MM.1S (cell line): ENCODE results near the gene PPARGC1A.

Experiments used
- DNase-seq: peaks from one replicate; pipeline ENCODE4 v3.0.0-alpha.2; 2015
- H2AFZ ChIP-seq: fragments of 300-600 bp; sonication (generic); 2 replicates; pipeline ENCODE4 v1.6.0; 2016; ENCODE audit warnings: antibody characterized with exemption, low read length
- H3F3A ChIP-seq: fragments of 300-600 bp; sonication (generic); 2 replicates; pipeline ENCODE4 v1.6.1; 2016; ENCODE audit warnings: mild to moderate bottlenecking, antibody characterized with exemption, low read length, moderate library complexity, mixed read lengths; ENCODE audit not compliant: insufficient read depth
- H3K27ac ChIP-seq: fragments of 300-600 bp; sonication (generic); 2 replicates; pipeline ENCODE4 v1.5.1; 2016; ENCODE audit warnings: mild to moderate bottlenecking, low read length
- H3K27me3 ChIP-seq: fragments of 300-600 bp; sonication (generic); replicated peaks from 2 replicates; pipeline ENCODE4 v1.6.0; 2016; ENCODE audit warnings: low read length; ENCODE audit not compliant: insufficient read depth
- H3K36me3 ChIP-seq: fragments of 300-600 bp; sonication (generic); replicated peaks from 2 replicates; pipeline ENCODE4 v1.6.1; 2016; ENCODE audit warnings: mild to moderate bottlenecking, low read length, mixed read lengths; ENCODE audit not compliant: insufficient read depth
- H3K4me1 ChIP-seq: fragments of 300-600 bp; sonication (generic); 2 replicates; pipeline ENCODE4 v1.6.1; 2016; ENCODE audit warnings: low read length, mixed read lengths
- H3K4me2 ChIP-seq: fragments of 300-600 bp; sonication (generic); 2 replicates; pipeline ENCODE4 v1.6.0; 2016; ENCODE audit warnings: low read depth, low read length
- H3K4me3 ChIP-seq: fragments of 300-600 bp; sonication (generic); 2 replicates; pipeline ENCODE4 v1.5.1; 2016; ENCODE audit warnings: low read length, mixed read lengths
- H3K79me2 ChIP-seq: fragments of 300-600 bp; sonication (generic); 2 replicates; pipeline ENCODE4 v1.6.1; 2016; ENCODE audit warnings: mixed run types, low read length, mixed read lengths
- H3K9ac ChIP-seq: fragments of 300-600 bp; sonication (generic); 2 replicates; pipeline ENCODE4 v1.6.1; 2016; ENCODE audit warnings: low read length, mixed read lengths
- H3K9me2 ChIP-seq: fragments of 300-600 bp; sonication (generic); replicated peaks from 2 replicates; pipeline ENCODE4 v1.6.1; 2016; ENCODE audit warnings: mild to moderate bottlenecking, low read length, mixed read lengths; ENCODE audit not compliant: insufficient read depth
- H3K9me3 ChIP-seq: fragments of 300-600 bp; sonication (generic); replicated peaks from 2 replicates; pipeline ENCODE4 v1.6.1; 2016; ENCODE audit warnings: mild to moderate bottlenecking, low read length, mixed read lengths; ENCODE audit not compliant: insufficient read depth
- H4K20me1 ChIP-seq: fragments of 300-600 bp; sonication (generic); 2 replicates; pipeline ENCODE4 v1.6.1; 2016; ENCODE audit warnings: mild to moderate bottlenecking, low read length, moderate library complexity, mixed read lengths; ENCODE audit not compliant: insufficient read depth
- EZH2 ChIP-seq: fragments of 300-600 bp; sonication (generic); optimal IDR thresholded peaks from 2 replicates; pipeline ENCODE3; 2017; ENCODE audit warnings: low read depth, mild to moderate bottlenecking, antibody characterized with exemption, low read length, mixed read lengths
- EZH2phosphoT487 ChIP-seq: fragments of 300-600 bp; sonication (generic); IDR thresholded peaks from 2 replicates; pipeline ENCODE4 v1.6.1; 2018; ENCODE audit warnings: antibody characterized with exemption, low read length
- TF ChIP-seq, protein P1 (sequence below): fragments of 300-600 bp; sonication (generic); IDR thresholded peaks from 2 replicates; pipeline ENCODE4 v1.5.1; 2016; ENCODE audit warnings: antibody characterized with exemption, low read length, mixed read lengths

The PPARGC1A gene

DNA sequence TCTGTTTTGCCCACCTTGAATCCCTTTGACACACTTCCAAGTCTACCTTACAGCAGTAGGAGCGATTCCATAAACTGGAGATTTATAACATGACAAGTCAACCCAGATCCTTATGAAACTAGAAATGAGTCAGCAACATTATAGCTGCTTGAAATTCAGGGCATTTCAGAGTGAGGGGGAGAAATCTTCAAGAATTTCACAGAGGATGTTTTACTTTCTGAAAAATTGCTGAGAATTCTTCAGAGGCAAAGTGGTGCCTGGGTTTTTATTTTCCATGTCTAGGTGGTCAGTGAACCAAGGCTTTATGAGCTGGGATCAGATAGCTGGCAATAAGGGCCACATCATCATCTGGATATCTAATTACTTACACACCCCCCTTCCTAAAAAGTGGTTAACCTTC is 119.8 kb downstream of the PPARGC1A start:
- H3K36me3 ChIP-seq, result no peaks in the 10 kb centered on the region
- H3K4me2 ChIP-seq, result no peak overlapping the region
- TF ChIP-seq, protein P1, sequence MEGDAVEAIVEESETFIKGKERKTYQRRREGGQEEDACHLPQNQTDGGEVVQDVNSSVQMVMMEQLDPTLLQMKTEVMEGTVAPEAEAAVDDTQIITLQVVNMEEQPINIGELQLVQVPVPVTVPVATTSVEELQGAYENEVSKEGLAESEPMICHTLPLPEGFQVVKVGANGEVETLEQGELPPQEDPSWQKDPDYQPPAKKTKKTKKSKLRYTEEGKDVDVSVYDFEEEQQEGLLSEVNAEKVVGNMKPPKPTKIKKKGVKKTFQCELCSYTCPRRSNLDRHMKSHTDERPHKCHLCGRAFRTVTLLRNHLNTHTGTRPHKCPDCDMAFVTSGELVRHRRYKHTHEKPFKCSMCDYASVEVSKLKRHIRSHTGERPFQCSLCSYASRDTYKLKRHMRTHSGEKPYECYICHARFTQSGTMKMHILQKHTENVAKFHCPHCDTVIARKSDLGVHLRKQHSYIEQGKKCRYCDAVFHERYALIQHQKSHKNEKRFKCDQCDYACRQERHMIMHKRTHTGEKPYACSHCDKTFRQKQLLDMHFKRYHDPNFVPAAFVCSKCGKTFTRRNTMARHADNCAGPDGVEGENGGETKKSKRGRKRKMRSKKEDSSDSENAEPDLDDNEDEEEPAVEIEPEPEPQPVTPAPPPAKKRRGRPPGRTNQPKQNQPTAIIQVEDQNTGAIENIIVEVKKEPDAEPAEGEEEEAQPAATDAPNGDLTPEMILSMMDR, result no peak
- TF ChIP-seq EZH2phosphoT487, result no peak
- TF ChIP-seq EZH2, result no peak
- no peaks in the 10 kb centered on the region for H3K9me2 ChIP-seq
- H3K9me3 ChIP-seq, result no peaks in the 10 kb centered on the region
- H3K27ac ChIP-seq, result no peak overlapping the region
- no peak for DNase-seq
- H3K9ac ChIP-seq, result no peak overlapping the region
- no peak overlapping the region for H3K4me3 ChIP-seq
- no peak overlapping the region for H2AFZ ChIP-seq
- H3K4me1 ChIP-seq, result no peaks in the 10 kb centered on the region
- no peaks in the 10 kb centered on the region for H4K20me1 ChIP-seq
- H3K27me3 ChIP-seq, result no peaks in the 10 kb centered on the region
- H3K79me2 ChIP-seq, result no peaks in the 10 kb centered on the region
- no peaks in the 10 kb centered on the region for H3F3A ChIP-seq

DNA sequence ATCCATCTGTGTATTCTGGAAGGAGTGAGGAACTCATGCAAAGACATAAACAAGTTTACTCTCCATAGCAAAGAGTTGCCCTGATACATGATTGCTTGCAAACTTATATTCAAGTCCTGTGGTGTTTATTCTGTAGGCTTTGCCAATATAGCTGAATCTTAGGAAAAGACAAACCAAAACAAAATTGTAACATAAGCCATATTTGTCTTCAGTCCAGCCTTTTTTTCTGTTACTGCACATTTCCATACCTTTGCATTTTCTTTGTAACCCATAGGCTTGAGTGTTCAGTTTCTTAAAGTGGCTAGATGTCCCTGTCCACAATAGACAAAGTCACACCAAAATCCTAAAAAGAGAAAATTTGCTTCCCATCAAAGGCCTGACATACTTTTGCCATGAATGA is 120.4 kb downstream of the PPARGC1A start:
- H4K20me1 ChIP-seq, result no peaks in the 10 kb centered on the region
- TF ChIP-seq EZH2, result no peak
- TF ChIP-seq, protein P1, result no peak
- TF ChIP-seq EZH2phosphoT487, result no peak
- no peaks in the 10 kb centered on the region for H3K27me3 ChIP-seq
- H3K79me2 ChIP-seq, result no peaks in the 10 kb centered on the region
- H3K36me3 ChIP-seq, result no peaks in the 10 kb centered on the region
- DNase-seq, result no peak
- no peaks in the 10 kb centered on the region for H3K9me3 ChIP-seq
- H3K27ac ChIP-seq, result no peak overlapping the region
- H3F3A ChIP-seq, result no peaks in the 10 kb centered on the region
- no peaks in the 10 kb centered on the region for H3K9me2 ChIP-seq
- H3K9ac ChIP-seq, result no peak overlapping the region
- no peak overlapping the region for H2AFZ ChIP-seq
- H3K4me3 ChIP-seq, result no peak overlapping the region
- H3K4me1 ChIP-seq, result no peaks in the 10 kb centered on the region
- no peak overlapping the region for H3K4me2 ChIP-seq

DNA sequence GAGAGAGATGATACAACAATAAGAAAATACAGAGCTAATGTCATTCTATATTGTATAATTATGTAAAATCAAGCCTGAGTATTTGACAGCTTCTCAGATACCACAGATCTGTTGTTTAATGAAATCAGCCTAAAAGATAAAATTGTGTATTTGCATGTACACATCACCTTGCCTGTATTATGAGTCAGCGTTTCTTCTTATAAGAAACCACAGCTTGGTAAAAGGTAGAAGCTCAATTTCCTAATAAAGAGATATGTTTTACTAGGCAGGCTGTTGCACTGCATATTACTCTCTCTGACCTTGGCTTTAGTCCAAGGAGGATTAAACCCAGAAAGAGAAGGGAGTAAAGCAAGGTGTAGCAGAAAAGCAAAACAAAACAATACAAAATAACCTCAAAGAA is 121.3 kb downstream of the PPARGC1A start:
- no peak overlapping the region for H3K4me3 ChIP-seq
- no peak overlapping the region for H3K4me2 ChIP-seq
- no peaks in the 10 kb centered on the region for H3K79me2 ChIP-seq
- H3K9me3 ChIP-seq, result no peaks in the 10 kb centered on the region
- no peaks in the 10 kb centered on the region for H3K9me2 ChIP-seq
- no peak for TF ChIP-seq EZH2
- TF ChIP-seq, protein P1, result no peak
- TF ChIP-seq EZH2phosphoT487, result no peak
- no peak overlapping the region for H2AFZ ChIP-seq
- no peak overlapping the region for H3K27ac ChIP-seq
- H3F3A ChIP-seq, result no peaks in the 10 kb centered on the region
- H3K4me1 ChIP-seq, result no peaks in the 10 kb centered on the region
- no peaks in the 10 kb centered on the region for H4K20me1 ChIP-seq
- no peak overlapping the region for H3K9ac ChIP-seq
- no peaks in the 10 kb centered on the region for H3K36me3 ChIP-seq
- no peak for DNase-seq
- no peaks in the 10 kb centered on the region for H3K27me3 ChIP-seq
